ENCODE data around the gene GUCY1A1. TPM values are rescaled to one million over a fixed set of nuclear protein-coding genes. Genes with fewer than 3 reads are reported as not detected.
"Not testable (repeated sequence)": the region's sequence is repeated elsewhere in the genome, so short reads cannot be mapped to it uniquely, and the experiment has no call there.

Gene GUCY1A1
- total and polyA plus RNA-seq, 2 of the 4 experiments (the other 2 are of a cell fraction): 0.19 to 0.54 TPM

DNA sequence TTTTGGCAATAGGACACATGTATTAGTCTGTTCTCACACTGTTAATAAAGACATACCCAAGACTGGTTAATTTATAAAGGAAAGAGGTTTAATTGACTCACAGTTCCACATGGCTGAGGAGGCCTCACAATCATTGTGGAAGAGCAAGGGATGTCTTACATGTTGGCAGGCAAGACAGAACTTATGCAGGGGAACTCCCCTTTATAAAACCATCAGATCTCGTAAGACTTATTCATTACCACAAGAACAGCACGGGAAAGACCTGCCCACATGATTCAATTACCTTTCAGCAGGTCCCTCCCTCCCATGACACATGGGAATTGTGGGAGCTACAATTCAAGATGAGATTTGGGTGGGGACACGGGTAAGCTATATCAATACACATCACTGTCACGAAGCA, 15.9 kb upstream of the GUCY1A1 start:
- CTCF ChIA-PET: interaction anchor here (0.6 to 0.8 kb wide), 2 partner anchors 21 to 141 kb away, joined by 3 read pairs; no protein-coding TSS in a partner anchor
- H2BK15ac ChIP-seq (ENCODE audit: low read depth, low read length); H3K9ac ChIP-seq (ENCODE audit: low read depth, low read length); H3K18ac ChIP-seq (ENCODE audit: low read depth, low read length); H2AK5ac ChIP-seq (ENCODE audit: low read depth, low read length); H3K4ac ChIP-seq (ENCODE audit: low read depth, low read length); H2AK9ac ChIP-seq (replicated peaks; ENCODE audit: low read depth, low read length, poor library complexity); H3K79me1 ChIP-seq (ENCODE audit: low read depth in 1 of 2, low read length in 2 of 2); dilution Hi-C loops (cut with HindIII; ENCODE audit: low sequenced_read_pairs, unreplicated experiment); H4K20me1 ChIP-seq (ENCODE audit: insufficient read depth, low read length); H3K4me3 ChIP-seq (ENCODE audit: insufficient read depth, low read depth, low read length); H3K27me3 ChIP-seq (ENCODE audit: control insufficient read depth, insufficient read depth, low read length); POLR2A ChIA-PET (ENCODE audit: unreplicated experiment); H3K9me1 ChIP-seq (ENCODE audit: insufficient read depth, low read length); DNase-seq; ATAC-seq (ENCODE audit: low read depth); H3K27ac ChIP-seq (ENCODE audit: insufficient read depth, low read length); H2BK5ac ChIP-seq (ENCODE audit: low read depth, low read length, poor library complexity, severe bottlenecking); H3K23ac ChIP-seq (ENCODE audit: low read depth, low read length); H2BK120ac ChIP-seq (ENCODE audit: low read depth, low read length); in situ Hi-C loops (cut with MboI; ENCODE audit: low sequenced_read_pairs); H3K4me1 ChIP-seq (ENCODE audit: control insufficient read depth, insufficient read depth, low read length); H3K4me2 ChIP-seq (ENCODE audit: low read depth, low read length); H3K9me3 ChIP-seq (ENCODE audit: control insufficient read depth, insufficient read depth, low read length); H4K91ac ChIP-seq (ENCODE audit: insufficient read depth, low read depth, low read length); H4K5ac ChIP-seq (ENCODE audit: low read depth, low read length); H3K56ac ChIP-seq (ENCODE audit: extremely low read depth, insufficient read depth, low read length); H2BK20ac ChIP-seq (ENCODE audit: low read depth, low read length); intact Hi-C loops (cut with micrococcal nuclease); BruUV-seq (replicated peaks); H3K14ac ChIP-seq (replicated peaks; ENCODE audit: low read depth, low read length); H3K36me3 ChIP-seq (ENCODE audit: control insufficient read depth, insufficient read depth, low read length); H2AFZ ChIP-seq (replicated peaks; ENCODE audit: low read length, poor library complexity); H4K8ac ChIP-seq (ENCODE audit: low read depth in 2 of 2, low read length in 2 of 2): not testable (repeated sequence)
- WGBS, 2 experiments (ENCODE audit: extremely low coverage in 2 of 2, insufficient read length in 1 of 2): no CpG with 5 or more reads among the region's 4 CpGs
